DMS79 treated with DMSO at 0.1 percent for 48 hours (cell line): ENCODE results near the gene RASA4.
"Not testable (repeated sequence)": the region's sequence is repeated elsewhere in the genome, so short reads cannot be mapped to it uniquely, and the experiment has no call there.

Experiments used
- DNase-seq: peaks from one replicate; lab custom pipeline; 2025; lab: John Stamatoyannopoulos, UW

RASA4 gene

DNA sequence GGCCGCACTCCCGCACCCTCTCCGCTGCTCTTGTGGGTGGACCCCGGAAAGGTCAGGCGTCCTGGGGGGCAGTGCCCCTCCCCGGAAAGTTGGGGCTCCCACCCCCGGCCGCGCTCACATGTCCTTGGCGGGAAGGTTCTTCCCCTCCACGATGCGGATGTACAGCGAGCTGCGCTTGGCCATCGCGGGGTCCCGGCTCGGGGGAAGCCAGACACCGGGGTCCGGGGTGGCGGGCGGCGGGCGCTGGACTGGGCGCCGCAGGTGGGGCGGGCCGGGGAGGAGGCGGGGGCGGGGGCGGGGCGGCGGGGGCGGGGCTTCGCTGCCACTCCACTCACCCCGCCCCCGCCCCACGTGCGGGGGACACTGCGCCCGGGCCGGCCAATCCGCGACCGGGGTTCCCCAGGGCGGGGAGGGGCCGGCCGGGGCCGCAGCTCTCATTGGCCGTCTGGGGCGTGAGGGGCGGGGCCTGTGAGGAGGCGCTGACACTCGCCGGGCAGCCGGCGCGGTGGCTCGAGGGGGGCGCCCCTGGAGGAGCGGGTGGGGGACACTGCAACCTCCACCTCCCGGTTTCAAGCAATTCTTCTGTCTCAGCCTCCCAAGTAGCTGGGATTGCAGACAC, at the start of gene RASA4:
Gene RASA4 (minus strand): TSS at position 250 of the 619 bp plus-strand sequence. CDS start 67 bp downstream, at position 183.
- DNase-seq, result not testable (repeated sequence)

DNA sequence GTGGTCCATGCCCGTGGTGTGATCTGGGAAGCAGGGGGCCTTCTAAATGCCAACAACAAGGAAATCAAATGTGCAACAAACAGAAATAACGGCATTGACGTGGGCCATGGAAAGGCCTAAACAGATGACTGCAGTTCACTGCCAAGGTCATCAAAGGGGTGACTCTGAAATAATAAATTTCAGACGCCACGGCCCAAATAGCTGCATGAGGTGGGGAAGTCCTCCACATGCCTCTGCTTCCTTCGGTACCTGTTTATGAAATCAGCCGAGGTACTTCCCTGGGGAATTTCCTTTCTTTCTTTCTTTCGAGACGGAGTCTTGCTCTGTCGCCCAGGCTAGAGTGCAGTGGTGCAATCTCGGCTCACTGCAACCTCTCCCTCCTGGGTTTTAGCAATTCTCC, 48.2 kb upstream of the RASA4 start:
- not testable (repeated sequence) for DNase-seq

GRCh38 chr7:102649924-102650323, 33.4 kb upstream of the RASA4 start, which contains the start of gene SPDYE2B:
TSS of gene SPDYE2B (plus strand) at chr7:102650319. CDS start at chr7:102652349, 2,030 bp downstream.
- not testable (repeated sequence) for DNase-seq

GRCh38 chr7:102647813-102648212, 31.3 kb upstream of the RASA4 start:
- DNase-seq, result not testable (repeated sequence)

GRCh38 chr7:102643404-102643803, 26.8 kb upstream of the RASA4 start:
- not testable (repeated sequence) for DNase-seq

DNA sequence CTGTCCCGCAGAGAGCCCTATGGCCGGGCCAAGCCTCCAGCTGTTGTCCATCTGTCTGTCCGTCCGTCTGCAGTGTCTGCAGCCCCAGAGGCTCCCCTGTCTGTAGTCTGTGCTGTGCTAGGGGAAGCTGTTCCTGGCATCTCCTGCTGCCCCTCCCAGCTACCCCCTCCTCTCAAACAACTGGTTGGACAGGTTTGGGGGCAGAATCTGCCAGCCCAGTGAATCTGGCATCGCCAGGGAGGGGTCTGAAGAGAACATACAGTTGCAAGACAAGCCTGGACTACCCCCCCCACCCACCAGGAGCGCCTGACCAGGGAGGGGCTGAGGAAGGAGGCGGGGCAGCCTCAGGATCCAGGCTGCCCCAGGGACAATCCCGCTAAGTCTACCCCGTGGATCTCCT, 26.1 kb upstream of the RASA4 start, which contains the start of gene UPK3BL1:
Gene UPK3BL1 (minus strand): TSS at position 101 of the 400 bp plus-strand sequence. CDS start 50 bp downstream, at position 51.
- not testable (repeated sequence) for DNase-seq

DNA sequence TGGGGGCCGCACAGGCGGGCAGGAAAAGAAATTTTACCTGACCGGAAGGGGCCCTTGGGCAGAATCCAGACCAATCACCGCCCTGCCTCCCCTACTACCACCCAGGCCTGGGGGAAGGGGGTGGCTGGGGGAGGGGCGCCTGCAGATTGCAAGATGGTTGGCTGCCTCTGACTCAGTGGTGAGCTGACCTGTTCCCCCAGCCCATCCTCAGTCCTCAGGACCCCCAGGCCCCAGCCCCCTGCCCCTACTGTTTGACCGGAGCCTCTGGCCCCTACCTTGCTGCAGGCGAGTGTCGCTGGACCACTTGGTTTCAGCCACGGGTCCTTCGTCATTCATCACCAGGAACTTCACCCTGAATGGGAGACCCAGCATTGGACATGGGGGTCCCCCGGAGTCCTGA, 22.3 kb upstream of the RASA4 start:
- DNase-seq, result not testable (repeated sequence)

DNA sequence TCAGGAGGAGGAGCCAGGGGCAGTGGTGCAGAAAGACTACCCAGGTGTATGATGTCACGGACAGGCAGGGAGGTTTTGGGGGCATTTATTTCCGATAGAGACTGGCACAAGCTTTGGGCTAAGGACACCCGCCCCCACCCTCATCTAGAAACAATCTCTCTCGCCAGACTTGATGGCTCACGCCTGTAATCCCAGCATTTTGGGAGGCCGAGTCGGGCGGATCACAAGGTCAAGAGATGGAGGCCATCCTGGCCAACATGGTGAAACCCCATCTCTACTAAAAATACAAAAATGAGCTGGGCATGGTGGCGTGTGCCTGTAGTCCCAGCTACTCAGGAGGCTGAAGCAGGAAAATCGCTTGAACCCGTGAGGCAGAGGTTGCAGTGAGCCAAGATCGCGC, 20.4 kb upstream of the RASA4 start:
- DNase-seq, result not testable (repeated sequence)

- DNase-seq, result not testable (repeated sequence)
Measured at GRCh38 chr7:102635354-102635753, 18.8 kb upstream of the RASA4 start.

- DNase-seq, result not testable (repeated sequence)
Measured at GRCh38 chr7:102634299-102634698, 17.7 kb upstream of the RASA4 start.

GRCh38 chr7:102630622-102631021, 14.1 kb upstream of the RASA4 start:
- not testable (repeated sequence) for DNase-seq

DNA sequence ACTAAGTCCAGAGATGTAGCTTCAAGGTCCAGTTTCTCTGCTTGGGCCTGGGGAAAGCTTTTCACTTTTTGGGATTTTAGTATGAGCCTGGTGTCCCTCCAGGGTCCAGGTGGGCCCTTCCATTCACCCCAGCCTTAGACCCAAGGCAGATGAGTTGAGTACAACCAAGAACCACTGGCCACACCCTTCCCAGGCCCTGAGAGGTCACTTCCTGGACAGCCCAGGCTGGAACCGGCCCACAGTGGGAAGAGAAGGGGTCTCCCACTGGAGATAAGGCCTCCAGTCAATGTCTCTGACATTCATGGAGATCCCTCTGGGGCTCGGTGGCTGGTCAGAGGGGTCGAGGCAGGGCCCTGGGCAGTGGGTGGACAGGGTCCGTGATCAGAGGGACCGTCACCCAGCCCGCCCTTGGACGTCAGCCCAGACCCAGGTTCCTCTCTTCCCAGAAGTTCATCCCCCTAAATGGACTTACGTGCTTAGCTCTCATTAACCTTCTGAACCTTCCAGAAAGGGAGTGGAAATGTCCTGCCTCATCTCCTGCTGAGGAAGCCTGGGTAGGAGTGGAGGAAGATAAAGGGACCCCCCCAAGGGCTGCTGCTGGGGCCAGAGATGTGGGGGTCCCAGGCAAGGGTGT, 10.8 kb upstream of the RASA4 start:
- DNase-seq, result not testable (repeated sequence)

DNA sequence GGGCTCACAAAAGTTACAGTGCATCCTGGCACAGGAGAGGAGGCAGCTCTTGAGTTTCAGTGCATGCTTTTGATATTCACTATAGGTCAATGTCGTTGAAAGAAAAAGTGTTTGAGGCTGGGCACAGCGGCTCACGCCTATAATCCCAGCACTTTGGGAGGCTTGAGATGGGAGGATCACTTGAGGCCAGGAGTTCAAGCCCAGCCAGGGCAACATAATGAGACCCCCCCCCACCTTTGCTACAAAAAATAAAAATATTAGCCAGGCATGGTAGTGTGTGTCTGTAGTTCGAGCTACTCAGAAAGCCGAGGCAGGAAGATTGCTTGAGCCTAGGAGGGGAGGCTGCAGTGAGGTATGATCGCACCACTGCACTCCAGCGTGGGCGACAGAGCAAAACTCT, 1.6 kb upstream of the RASA4 start:
- DNase-seq, result not testable (repeated sequence)

GRCh38 chr7:102615930-102616329, 626 bp downstream of the RASA4 start:
- DNase-seq, result not testable (repeated sequence)

DNA sequence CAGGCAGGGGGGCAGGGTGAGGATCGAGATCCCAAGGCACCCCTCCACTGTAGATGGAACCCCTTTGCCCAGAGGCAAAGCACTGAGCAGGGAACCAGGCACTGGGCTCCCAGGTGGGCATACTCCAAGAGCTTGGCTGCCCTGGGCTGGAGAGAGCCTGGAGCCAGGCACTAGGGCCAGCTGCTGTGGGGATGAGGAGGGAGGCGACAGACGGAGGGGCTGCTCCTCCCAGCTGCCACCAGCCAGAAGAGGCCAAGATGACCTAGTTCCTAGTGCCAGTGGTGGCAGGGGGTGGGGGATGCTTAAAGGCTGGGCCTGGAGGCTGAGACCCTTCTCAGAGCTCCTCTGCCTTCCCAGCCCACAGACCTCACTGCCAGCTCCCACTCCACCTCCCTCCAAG, 1.7 kb downstream of the RASA4 start:
- DNase-seq, result not testable (repeated sequence)

GRCh38 chr7:102614346-102614697, 2.2 kb downstream of the RASA4 start:
- DNase-seq, result not testable (repeated sequence)

DNA sequence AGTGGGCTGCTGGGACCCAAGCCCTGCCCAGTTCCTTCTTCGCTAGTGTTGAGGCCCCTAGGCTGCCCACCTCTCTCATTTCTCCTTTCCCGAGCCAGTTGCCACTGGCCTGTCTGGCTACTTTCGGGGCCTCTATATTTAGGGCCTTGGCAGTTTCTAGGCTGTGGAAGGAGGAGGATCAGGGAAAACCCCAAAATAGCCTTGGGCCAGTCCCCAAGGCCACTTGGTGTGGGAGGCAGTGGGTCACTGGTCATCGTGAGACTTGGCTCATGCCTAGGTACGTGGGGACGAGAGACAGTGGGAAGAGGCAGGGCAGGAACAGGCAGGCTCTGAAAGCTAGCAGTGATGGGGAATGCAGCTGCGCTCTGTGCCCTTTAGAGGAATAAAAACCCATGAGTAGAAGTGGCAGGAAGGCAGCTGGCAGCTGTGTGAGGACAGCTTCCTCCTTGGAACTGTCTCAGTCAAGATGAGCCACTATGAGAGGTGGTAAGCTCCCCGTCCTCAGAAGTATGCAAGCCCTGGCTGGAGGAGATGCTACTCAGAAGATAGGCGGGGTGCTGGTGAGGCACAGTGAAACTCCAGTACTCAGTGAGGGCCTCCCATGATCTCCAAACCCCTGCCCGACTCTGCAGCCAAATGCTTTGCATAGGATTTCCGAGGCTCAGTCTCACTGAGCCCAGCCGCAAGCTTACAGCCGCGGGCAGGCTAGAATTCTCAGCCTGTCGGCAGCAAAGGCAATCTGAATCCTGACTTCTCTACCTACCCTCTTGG, 2.8 kb downstream of the RASA4 start:
- not testable (repeated sequence) for DNase-seq

DNA sequence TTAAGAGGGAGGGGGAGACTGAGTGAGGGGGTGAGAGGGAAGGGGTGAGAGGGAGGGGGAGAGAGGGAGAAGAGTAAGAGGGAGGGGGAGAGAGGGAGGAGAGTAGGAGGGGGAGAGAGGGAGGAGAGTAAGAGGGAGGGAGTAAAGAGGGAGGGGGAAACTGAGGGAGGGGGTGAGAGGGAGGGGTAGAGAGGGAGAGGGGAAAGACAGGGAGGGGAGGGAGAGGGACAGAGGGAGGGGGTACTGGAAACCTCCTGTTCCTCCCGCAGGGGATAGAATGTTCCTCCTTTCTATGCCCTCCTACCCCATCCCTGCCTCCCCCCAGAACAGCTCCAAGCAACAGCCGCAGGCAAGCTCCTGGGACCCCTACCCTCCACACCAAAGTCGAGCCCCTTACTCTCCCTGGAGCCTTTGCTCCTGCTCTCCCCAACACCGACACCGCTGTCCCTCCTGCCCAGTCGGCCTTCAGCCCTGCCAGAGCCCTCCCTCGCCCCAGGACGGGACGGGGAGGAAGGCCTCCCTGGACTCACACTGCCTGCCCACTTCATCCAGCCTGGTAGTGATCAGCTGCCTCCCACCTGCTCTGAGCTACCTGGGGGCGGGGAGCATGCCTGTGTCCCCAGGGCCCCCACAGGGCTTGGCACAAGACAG, 4.8 kb downstream of the RASA4 start:
- DNase-seq, result not testable (repeated sequence)

DNA sequence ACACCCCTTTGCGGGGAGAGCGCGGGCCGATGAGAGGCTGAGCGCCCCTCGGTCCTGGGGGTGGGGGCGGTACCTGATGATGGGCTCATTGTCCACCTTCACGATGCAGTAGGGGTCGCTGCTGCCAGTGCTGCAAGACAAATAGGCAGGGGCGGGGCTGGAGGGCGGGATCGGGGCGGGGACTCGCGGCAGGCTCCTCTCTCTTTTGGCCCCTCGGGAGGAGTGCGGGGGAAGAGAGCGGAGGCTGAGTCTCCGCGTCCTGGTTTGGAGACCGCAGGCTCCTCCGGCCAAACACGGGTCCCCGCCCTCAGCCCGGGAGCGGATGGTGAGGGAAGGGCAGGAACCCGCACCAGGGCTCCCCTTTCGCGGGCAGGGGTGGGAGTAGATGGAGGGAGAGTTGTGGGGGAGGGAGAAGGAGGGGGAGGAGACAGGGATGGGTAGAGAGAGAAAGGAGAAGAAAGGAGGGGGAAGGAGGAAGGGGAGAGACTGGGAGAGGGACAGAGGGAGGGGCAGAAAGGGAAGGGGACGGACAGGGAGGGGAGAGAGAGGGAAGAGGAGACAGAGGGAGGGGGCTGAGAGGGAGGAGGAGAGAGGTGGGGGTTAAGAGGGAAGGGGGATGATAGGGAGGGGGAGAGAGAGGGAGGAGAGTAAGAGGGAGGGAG, 5.4 kb downstream of the RASA4 start:
- DNase-seq, result not testable (repeated sequence)

DNA sequence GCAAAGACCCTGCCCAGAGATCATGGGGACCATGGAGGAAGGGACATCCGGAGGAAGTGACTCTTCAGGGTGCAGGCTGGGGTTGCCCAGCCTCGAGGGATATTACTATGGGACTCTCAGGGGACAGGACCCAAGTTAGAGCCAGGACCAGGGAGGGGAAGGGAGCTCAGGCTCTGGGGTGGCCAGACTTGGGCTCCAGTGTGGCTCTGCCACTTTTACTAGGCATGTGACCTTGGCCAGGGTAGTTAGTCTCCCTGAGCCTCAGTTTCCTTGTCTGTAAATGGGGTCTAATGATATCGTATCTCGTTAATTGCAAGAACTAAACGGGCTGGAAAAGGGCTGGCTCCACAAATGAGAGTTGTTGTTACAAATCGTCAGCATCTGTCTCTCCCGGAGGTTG, 6.1 kb downstream of the RASA4 start:
- DNase-seq, result not testable (repeated sequence)

- not testable (repeated sequence) for DNase-seq
Measured at GRCh38 chr7:102609734-102610133, 6.8 kb downstream of the RASA4 start.
